Measurements from ENCODE around the gene ERAP2.
"Not testable (repeated sequence)": the region's sequence is repeated elsewhere in the genome, so short reads cannot be mapped to it uniquely, and the experiment has no call there.

The ERAP2 gene

DNA sequence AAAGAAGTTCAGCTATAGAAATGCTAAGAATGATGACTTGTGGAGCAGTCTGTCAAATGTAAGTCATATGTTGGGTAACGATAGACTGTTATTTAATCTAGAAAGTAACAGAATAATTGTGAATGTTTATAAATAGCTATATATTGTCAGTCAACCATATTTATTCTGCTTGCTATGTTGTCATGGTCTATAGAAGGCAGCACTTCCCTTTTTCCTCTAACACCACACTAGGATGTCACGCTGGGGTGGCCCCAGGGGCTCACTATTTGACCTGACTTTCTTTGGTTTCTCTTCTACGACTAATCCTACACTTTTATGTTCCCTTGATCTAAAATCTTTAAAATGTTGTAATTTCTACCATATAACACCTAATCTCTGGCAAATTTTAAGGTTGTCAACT, 20.5 kb downstream of the ERAP2 start:
- no peak for DNase-seq (ENCODE audit: low read depth)

- no peak for DNase-seq (ENCODE audit: low read depth)
Measured at GRCh38 chr5:96901384-96901783, 25.1 kb downstream of the ERAP2 start.

DNA sequence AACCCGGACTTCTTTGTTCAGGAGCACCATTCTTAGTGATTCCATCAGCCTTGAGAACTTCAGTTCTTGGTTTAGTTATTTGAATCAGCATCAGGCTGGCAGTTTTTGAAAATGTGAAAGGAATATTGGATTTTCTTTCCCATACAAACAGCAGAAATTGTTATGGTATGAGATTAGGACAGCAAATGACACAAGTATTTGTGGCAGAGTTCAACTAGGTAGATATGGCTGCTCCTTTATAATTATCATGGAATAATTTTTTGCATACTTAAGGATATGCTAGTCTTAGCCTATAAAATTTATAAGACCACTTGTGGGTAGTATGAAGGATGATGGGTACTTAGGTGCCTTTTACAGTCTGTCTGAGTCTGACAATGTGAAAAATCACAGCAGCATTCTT, 25.5 kb downstream of the ERAP2 start:
- no peak for DNase-seq (ENCODE audit: low read depth)

GRCh38 chr5:96902876-96903275, 26.6 kb downstream of the ERAP2 start:
- no peak for DNase-seq (ENCODE audit: low read depth)

GRCh38 chr5:96903300-96903699, 27.0 kb downstream of the ERAP2 start:
- no peak for DNase-seq (ENCODE audit: low read depth)

DNA sequence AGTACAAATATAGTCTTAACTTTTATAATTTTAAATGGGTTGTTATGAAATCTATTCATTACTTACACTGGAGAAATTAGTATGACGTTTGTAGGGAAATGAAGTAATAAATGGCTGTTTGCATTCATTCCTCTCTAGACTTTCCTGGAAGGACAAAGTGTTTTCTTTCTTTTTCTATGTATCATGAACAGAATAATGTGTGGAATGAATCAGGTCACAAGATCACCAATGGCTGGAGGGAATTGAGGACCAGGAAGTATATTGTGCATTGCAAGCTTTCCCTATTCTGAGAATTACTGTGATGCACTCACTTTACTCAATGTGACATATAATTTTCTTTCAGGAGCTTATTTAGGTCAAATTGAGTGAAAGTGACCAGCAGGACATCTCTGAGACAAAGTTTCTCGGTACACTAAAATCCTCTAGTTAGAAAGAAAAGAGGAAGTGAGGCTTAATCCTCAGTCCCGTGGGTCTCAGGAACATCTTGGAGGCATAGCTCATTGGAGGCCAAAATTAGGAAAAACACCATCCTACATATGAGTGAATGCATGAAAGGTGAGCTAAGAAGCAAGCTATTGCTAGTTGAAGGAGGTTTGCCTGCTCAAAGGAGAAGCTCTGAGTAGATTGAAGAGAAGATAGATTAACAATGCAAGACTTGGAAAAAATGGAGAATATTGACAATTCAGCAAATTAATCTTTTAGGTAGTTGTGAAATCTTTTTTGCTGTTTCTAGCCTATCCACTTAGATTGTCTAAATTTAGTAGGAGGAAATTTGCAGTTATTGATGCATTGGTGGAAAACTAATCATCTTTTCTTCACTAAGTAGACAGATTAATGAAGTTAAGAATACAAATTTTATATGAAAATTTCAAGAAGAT, 28.0 kb downstream of the ERAP2 start:
- no peak for DNase-seq (ENCODE audit: low read depth)

GRCh38 chr5:96905864-96906263, 29.6 kb downstream of the ERAP2 start:
- DNase-seq (ENCODE audit: low read depth): no peak

DNA sequence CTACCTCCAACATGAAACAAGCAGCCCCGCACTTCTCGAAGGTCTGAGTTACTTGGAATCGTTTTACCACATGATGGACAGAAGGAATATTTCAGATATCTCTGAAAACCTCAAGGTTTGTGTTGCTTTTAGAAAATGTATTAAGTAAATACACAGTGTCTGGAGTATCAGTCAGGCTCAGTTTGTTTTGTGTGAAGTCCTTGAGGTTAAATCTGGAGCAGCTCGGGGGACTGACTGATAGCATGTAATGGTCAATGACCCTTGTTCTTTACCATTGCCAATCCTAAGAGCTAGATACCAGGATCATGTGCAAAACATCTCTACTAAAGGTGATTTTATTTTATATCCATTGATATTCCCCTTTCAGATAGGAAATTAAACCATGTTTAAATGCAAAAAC, 32.7 kb downstream of the ERAP2 start:
- DNase-seq (ENCODE audit: low read depth): no peak

GRCh38 chr5:96909435-96909834, 33.1 kb downstream of the ERAP2 start:
- DNase-seq (ENCODE audit: low read depth): no peak

GRCh38 chr5:96911139-96911538, 34.8 kb downstream of the ERAP2 start:
- DNase-seq (ENCODE audit: low read depth): no peak

- DNase-seq (ENCODE audit: low read depth): no peak
Measured at GRCh38 chr5:96913233-96913632, 36.9 kb downstream of the ERAP2 start.

DNA sequence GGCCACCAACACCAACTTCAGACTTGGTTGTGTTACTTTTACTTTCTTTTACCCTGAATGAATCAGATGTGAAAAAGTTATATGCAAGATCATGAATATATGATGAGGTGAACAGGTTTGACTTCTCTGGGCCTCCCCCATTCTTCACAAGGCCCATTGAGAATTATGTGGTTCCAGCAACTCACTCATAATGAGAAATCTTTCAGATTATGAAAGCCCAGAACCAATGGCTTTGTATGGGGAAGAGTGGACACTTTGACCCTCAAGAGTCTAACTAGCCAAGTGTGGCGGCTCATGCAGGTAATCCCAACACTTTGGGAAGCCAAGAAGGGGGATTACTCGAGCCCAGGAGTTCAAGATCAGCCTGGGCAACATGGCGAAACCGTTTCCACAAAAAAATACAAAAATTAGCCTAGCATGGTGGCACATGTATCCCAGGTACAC, 43.5 kb downstream of the ERAP2 start:
- no peak for DNase-seq (ENCODE audit: low read depth)

DNA sequence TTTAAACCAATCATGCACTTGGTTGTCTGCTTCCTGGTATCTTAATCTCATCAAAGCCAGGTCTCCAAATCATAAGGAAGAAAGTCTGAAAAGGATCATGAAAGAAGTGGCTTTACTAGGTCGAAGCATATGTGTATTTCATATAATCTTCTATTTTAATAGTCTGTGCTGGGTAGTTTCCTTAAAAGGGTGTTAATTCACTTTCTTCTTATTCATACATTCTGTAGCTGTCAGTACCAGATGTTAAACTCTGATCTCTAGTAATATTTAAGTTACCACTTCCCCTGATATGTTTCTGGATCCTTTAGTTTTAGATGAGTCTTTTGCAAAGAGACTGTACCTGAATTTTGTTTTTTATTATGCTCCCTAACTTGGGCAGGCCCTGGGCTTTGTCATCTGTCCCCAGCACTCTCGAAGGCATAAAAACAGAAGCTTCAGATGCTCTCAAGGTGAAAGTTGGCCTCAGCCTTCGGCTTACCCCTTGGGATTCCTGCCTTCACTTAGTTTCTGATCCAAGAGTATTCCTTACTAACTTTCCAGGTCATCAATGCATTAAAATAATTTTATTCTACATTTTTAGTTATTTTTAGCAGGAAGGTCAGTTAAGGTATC, 44.5 kb downstream of the ERAP2 start:
- DNase-seq (ENCODE audit: low read depth): no peak

DNA sequence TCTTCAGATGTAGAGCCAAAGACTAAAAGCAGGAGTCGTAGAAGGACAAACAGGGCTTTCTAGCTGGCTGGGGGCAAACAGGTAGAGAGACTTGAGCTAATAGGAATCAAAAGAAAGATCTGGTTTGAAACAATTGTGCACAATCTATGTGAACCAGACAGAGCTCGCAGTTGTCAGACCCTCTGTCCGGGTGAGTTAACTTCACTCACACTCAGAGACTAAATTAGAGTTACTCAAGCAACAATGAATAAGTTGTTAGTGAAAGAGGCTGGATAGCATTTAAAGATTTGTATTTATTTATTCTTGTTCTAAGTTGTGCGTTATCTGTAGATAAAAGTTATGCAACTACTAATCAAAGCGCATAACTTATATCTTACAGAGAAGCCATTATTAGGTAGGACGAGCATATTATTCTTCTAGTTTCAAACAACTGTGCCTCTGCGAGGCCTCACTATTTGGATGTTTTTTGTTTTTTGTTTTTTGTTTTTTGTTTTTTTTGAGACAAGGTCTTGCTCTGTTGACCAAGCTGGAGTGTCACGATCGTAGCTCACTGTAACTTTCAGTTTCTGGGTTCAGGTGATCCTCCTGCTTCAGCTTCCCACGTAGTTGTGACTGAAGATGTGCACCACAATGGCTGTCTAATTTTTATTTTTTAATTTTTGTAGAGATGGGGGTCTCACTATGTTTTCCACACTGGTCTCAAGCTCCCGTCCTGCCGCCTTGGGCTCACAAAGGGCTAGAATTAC, 46.4 kb downstream of the ERAP2 start:
- DNase-seq (ENCODE audit: low read depth): no peak

- no peak for DNase-seq (ENCODE audit: low read depth)
Measured at GRCh38 chr5:96924016-96924443, 47.7 kb downstream of the ERAP2 start.

DNA sequence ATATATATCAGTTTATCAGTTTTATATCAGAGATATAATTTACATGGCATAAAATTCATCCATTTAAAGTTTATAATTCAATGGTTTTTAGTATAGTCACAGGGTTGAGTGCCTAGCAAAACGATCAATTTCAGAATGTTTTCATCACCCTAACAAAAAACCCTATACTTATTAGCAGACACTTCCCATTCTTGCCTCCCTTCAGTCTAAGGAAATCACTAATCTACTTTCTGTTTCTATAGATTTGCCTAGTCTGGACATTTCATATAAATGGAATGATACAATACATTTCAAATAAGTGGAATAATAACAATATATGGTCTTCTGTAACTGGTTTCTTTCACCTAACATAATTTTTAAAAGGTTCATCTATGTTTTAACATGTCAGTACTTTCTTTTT, 50.0 kb downstream of the ERAP2 start:
- no peak for DNase-seq (ENCODE audit: low read depth)

GRCh38 chr5:96927008-96927407, 50.7 kb downstream of the ERAP2 start:
- no peak for DNase-seq (ENCODE audit: low read depth)

DNA sequence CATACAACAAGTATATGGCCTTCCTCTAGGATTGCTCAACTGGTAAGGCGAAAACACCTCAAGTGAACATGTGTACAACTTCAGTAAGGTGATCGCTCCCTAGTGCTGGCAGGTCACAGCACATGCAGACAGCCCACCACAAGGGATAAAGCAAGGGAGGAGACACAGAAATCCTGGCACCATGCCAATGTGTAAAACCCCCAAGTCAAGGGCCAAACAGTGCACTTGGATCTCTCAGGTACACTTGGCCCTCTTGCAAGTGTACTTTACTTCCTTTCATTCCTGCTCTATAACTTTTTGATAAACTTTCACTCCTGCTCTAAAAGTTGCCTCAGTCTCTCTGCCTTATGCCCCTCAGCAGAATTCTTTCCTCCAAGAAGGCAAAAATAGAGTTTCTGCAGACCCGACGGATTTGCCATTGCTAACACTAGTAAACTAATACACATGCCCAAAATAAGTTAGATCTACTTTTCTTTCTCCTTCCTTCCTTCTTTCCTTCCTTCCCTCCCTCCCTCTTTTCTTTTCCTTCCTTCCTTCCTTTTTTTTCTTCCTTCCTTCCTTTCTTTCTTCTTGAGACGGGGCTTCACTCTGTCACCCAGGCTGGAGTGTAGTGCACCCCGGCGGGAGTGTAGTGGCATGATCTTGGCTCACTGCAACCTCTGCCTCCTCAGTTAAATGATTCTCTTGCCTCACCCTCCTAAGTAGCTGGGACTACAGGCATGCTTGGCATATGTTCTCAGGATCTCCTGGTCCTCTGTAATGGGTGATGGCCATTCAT, 52.8 kb downstream of the ERAP2 start:
- DNase-seq (ENCODE audit: low read depth): no peak

DNA sequence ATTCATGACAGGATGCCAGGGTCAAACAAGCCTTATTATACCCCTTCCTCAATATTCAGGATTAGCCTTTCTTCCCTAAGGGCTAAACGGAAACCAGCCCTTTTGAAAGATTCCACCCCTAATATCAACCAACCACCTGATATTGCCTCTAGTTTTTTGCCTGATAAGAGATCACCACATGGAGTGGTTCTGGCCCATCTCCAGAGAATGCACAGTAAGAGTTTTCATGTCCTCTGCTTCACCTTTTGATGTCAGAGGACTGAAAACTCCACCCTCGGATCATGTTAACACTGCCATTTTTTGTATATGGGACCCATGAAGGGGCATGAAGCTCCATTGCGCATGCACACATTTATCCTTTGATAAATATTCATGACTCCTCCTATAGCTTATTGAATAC, 53.8 kb downstream of the ERAP2 start:
- no peak for DNase-seq (ENCODE audit: low read depth)

DNA sequence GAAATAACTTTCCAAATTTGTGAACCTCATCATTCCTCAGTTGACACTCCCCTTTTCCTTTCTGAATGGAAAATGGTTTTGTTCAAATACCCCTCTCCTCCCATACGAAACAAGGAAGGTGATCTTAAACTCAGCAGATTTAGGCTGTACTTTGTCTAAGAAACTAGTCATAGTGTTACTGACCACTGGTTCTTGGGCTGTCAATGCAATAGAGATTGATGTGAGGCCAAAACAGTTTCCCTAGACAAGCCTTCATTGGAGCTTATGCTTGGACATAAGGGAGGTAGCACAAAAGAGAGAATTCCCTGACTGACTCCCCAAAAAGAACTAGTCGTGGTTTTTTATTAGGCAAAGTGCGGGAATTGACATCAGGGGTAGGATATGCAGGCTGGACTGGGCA, 54.3 kb downstream of the ERAP2 start:
- DNase-seq (ENCODE audit: low read depth): no peak

GRCh38 chr5:96931037-96931436, 54.7 kb downstream of the ERAP2 start:
- DNase-seq (ENCODE audit: low read depth): not testable (repeated sequence)

GRCh38 chr5:96931605-96932004, 55.3 kb downstream of the ERAP2 start:
- DNase-seq (ENCODE audit: low read depth): no peak
